ENCODE data around the gene AMPH.
"Not testable (repeated sequence)": the region's sequence is repeated elsewhere in the genome, so short reads cannot be mapped to it uniquely, and the experiment has no call there.

The AMPH gene

DNA sequence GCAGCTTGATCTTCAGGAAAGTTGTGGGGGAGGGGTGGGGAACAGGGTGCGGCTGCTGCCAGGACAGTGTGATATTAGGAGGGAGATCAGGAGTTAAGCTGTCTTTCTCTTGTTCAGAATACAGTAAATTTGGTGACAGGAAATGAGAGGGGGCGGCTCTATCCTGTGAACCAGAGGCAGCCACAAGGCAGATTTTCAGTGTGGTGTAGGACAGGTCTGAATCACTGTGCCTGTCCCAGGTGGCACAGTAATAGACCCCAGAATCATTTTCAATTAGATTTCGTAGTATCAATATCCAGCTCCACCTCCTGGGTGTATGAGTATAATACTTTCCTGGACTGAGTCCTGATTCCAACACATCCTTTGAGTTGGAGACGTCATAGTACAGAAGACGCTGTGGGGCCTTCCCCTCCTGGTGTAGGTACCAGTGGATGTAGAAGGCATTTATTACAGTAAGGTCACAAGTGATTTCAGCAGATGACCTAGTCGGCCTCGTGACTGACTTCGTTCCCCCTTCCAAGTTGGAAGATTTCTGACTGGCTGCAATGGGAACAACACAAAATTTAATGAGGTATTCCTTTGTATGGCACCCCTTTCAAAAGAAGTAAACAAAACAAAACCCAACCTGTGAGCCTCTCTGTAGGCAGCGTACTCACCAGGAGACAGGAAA is 281.9 kb downstream of the AMPH start:
- DNase-seq = not testable (repeated sequence)

DNA sequence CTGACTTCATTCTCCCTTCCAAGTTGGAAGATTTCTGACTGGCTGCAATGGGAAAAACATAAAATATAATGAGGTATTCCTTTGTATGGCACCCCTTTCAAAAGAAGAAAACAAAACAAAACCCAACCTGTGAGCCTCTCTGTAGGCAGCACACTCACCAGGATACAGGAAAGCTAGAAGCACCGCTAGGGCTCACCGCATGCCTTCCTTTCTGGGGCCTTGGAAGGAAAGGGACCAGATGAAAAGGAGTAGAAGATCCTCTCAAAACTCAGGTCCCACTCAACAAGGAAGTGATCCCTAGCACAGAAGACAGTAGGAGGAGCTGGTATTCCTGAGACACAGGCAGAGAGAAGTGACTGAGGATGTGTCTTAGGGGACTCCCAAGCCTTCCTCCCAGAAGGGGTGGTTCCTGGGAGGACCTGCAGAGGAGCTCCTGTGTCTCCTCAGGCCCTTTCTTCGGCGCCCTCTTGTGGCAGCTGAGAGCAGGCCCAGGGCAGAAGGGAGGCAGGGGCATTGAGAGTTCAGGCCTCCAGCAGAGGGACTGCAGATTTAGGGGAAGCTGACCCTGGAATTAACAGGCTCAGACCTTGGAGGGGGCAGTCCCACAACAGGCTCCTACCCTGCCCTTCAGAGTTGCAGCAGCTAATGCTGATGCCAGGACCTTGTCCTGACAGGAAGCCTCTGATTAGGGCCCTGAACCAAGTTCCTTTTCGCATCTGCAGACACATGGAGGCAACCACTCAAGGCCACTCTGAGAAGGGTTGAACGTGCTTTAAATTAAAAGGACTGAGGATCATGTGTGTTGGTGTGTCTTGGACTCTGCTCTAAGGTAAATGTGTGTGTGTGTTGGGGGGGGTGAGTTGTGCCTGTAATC is 285.6 kb downstream of the AMPH start:
- peak in 2 of 5 experiments; percentile 19 to 67 for DNase-seq

DNA sequence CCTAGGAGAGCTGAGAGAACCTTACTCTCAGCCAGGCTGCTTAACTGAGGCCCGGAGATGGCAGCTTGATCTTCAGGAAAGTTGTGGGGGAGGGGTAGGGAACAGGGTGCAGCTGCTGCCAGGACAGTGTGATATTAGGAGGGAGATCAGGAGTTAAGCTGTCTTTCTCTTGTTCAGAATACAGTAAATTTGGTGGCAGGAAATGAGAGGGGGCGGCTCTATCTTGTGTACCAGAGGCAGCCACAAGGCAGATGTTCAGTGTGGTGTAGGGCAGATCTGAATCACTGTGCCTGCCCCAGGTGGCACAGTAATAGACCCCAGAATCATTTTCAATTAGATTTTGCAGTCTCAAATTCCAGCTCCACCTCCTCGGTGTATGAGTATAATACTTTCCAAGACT is 286.4 kb downstream of the AMPH start:
- DNase-seq = peak in 1 of 5 experiments; percentile 69

DNA sequence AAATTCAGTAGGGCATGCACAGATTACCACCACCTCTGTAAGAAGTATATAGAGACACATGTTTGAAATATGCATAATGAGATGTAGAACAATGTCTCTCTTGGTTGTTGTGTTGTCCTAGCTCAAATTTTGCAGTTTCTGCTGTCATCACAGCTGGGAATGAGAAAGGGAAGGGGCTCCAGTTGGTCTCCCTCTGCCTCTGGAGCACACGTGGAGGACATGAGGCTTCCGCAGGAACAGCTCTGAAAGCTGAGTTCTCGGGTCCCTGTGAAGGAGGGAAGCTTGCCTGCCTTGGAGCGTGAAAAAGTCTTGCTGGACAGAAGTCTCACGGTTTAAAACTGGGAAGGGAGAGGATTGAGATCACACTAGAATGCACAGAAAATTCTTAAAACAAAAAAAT is 289.0 kb downstream of the AMPH start:
- not testable (repeated sequence) for DNase-seq

DNA sequence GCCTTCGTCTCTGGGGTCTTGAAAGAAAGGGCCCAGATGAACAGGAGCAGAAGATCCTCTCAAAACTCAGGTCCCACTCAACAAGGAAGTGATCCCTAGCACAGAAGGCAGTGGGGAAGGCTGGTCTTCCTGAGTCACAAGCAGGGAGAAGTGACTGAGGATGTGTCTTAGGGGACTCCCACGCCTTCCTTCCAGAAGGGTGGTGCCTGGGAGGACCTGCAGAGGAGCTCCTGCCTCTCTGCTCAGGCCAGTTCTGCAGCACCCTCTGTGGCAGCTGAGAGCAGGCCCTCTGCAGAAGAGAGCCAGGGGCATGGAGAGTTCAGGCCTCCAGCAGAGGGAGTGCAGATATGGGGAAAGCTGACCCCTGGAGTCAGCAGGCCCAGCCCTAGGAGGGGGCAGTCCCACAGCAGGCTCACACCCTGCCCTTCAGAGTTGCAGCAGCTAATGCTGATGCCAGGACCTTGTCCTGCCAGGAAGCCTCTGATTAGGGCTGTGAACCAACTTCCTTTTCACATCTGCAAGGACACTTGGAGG is 289.9 kb downstream of the AMPH start:
- DNase-seq = peak in 1 of 5 experiments; percentile 37

DNA sequence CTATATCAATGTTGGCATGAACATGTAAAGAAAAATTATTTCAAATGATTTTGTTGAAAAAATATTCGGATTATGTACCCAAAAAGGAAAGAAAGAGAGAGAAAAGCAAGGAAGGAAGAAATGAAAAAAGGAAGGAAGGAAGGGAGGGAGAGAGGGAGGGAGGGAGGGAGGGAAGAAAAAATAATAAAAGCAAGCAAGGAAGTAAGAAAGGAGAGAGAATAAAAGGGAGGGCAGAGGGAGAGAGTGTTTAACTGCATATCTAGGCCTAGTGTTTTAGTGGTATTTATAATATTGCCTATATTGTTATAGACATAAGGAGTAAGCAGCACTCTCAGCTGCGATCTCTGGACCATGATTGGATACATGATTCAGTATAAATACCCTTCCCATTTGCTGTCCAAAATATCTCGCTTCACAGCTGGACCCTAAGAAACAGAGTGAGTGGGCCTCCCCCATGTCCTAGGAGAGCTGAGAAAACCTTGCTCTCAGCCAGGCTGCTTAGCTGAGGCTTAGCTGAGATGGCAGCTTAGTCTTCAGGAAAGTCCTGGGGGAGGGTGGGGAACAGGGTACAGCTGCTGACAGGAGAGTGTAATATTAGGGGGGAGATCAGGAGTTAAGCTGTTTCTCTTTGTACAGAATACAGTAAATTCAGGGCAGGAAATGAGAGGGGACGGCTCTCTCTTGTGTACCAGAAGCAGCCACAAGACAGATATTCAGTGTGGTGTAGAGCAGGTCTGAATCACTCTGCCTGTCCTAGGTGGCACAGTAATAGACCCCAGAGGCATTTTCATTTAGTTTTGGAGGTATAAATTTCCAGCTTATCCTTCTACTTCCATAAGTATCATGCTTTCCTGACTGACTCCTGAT is 291.0 kb downstream of the AMPH start:
- peak in 1 of 5 experiments; percentile 71 for DNase-seq

DNA sequence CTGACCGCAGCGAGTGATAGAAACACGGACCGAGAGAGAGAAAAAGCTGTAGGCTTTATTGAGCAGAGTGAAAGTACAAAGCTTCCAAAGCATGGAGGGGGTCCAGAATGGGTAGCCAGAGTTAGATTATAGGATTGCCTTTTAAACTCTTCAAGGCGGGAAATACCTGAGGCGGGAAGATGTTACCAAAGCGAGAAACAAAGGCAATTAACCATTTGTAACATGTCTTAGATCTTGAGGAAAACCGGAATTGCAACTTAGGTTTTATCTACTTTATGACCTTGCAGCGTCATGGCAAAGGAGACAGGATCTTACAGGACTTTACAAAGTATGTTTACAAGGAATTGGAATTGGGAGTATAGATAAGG is 295.0 kb downstream of the AMPH start:
- DNase-seq = not testable (repeated sequence)

DNA sequence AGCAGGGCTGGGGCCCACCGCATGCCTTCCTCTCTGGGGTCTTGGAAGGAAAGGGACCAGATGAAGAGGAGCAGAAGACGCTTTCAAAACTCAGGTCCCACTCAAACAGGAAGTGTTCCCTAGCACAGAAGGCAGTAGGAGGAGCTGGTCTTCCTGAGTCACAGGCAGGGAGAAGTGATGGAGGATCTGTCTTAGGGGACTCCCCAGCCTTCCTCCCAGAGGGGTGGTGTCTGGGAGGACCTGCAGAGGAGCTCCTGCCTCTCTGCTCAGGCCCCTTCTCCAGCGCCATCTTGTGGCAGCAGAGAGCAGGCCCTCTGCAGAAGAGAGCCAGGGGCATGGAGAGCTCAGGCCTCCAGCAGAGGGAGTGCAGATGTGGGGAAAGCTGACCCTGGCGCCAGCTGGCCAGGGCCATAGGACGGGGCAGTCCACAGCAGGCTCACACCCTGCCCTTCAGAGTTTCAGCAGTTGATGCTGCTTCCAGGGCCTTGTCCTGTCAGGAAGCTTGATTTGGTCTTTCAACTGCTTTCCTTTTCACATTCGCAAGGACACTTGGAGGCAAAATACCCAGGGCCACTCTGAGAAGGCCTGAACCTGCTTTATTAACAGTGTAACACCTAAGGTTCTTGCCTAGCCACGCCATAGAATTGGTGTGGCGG is 295.6 kb downstream of the AMPH start:
- DNase-seq = peak; percentile 41 to 84 (median 65)

DNA sequence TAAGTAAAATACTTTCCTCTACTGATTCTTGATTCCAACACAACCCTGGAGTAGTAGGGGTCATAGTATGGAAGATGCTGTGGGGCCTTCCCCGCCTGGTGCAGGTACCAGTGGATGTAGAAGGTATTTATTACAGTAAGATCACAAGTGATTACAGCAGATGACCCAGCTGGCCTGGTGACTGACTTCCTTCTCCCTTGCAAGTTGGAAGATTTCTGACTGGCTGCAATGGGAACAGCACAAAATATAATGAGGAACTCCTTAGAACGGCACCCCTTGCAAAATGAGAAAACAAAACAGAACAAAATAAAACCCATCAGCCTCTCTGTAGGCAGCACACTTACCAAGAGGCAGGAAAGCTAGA is 296.1 kb downstream of the AMPH start:
- DNase-seq = no peak

DNA sequence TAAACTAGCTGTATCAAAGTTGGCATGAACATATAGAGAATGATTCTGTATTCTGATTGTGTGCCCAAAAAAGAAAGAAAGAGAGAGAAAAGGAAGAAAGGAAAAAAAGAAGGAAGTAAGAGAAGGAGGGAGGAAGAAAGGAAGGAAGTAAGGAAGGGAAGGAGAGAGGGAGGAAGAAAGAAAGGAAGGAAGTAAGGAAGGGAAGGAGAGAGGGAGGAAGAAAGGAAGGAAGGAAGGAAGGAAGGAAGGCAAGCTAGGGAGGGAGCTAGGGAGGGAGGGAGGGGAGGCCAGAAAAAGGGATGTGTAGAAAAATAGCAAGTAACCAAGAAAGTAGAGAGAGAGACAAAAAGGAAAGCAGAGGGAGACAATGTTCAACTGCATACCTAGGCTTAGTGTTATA is 297.0 kb downstream of the AMPH start:
- DNase-seq = no peak

Data from T-helper 2 cell (primary cell).